GM19025 (cell line): ENCODE results near the gene TRIM9.

Source experiments
- ATAC-seq: cut with Tn5 transposase; IDR thresholded peaks from one replicate; pipeline ENCODE4 v1.9.1; 2021; ENCODE audit warnings: mild to moderate bottlenecking, low read depth, moderate library complexity; ENCODE audit not compliant: unreplicated experiment

Gene TRIM9

DNA sequence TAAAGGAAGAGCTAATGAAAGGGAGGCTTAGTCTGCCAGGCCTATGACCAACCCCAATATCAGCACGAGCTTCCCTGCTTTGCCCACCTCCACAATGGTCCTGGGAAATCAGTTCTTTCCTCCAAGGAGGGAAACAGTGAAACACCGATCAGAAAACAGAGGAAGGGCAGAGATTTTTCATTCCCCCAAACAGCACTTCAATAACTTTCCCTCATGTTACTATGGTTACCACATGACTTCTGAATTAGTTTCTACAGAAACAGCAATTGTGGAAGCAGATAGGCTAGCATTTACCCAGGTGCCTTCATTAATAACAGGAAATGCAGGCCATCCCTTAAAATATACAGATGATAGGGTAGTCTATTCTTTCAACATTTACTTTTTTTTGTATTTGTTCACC is 35.9 kb downstream of the TRIM9 start:
- no peak for ATAC-seq

GRCh38 chr14:51058382-51058781 is 36.5 kb downstream of the TRIM9 start:
- ATAC-seq: no peak

DNA sequence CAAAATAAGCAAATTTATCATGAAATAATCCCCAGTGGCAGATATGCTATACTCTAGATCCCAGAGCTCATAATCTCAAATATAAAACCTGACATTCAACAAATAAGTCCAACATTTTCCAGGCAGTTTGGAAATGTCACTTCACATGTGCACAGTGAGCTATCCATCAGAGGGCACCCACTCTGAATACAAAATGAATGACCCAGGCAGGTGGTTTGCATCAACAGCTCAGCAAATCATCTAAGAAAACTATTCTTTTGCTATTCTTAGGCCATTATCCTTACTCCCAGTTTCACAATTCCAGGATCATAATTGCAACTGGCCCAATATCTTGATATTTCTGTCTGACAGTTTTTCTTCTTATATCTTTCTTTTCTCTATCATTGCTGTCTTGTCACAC is 38.5 kb downstream of the TRIM9 start:
- no peak for ATAC-seq

GRCh38 chr14:51053157-51053556 is 41.7 kb downstream of the TRIM9 start:
- no peak for ATAC-seq

DNA sequence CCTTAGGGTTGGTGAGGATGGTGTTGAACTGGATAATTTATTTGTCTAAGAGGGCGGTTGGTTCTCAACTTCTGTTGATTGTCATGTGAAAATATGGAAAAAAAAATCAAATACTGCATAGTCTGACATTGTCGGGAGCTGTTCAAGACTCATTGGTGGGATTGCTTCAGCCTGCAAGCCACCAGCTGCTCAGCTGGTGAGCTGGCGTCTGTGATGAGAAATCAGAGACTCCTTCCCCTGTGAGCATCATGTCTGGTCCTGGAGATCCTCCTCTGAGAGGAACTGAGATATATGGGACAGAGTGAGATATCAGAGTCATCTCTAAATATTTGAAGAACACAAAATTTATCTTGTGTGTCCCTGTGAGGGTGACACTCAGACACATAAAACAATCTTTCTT is 49.9 kb downstream of the TRIM9 start:
- ATAC-seq: no peak

- no peak for ATAC-seq
Measured at GRCh38 chr14:51041883-51042282, 53.0 kb downstream of the TRIM9 start.

DNA sequence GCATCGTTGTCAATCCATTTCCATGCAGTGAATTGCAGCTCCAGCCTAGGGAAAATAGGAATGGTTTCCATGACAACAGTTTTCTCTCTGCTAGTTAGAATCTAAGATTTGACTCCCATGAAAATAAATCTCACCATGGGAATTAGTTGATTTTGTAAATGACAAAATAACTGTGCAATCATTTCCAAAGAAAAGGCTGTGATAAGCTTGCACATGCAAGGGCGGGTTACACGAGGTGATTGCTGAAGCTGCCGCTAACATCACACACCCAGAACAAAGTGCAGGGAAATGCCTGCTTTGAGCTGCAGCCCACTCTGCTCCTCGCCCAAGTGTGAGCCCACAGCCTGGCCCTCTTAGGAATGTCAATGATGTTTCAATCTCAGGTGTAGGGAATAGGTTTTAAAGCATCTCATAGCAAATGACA is 53.8 kb downstream of the TRIM9 start:
- no peak for ATAC-seq

- ATAC-seq: no peak
Measured at GRCh38 chr14:51039252-51039651, 55.7 kb downstream of the TRIM9 start.

- no peak for ATAC-seq
Measured at GRCh38 chr14:51035611-51036192, 59.2 kb downstream of the TRIM9 start.

GRCh38 chr14:51028851-51029754 is 65.8 kb downstream of the TRIM9 start:
- no peak for ATAC-seq

DNA sequence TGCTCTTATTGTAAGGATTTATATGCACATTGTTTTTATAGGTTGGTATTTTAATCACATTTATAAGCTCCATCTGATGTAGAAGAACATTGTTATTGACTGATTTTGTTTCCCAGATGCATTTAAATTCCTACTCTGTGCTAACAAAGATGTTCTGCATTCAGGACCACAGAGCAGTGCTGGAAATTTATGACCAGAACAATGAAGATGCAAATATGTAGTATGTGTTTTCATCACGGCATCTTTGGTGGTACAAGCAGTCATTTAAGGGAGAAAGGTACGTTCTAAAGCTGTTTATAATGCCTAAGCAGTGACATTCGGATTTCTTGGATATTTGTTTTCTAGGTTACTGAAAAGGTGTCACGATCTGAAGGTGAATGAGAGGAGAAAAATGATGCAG is 66.5 kb downstream of the TRIM9 start:
- ATAC-seq: no peak

GRCh38 chr14:51024377-51024776 is 70.5 kb downstream of the TRIM9 start:
- no peak for ATAC-seq

DNA sequence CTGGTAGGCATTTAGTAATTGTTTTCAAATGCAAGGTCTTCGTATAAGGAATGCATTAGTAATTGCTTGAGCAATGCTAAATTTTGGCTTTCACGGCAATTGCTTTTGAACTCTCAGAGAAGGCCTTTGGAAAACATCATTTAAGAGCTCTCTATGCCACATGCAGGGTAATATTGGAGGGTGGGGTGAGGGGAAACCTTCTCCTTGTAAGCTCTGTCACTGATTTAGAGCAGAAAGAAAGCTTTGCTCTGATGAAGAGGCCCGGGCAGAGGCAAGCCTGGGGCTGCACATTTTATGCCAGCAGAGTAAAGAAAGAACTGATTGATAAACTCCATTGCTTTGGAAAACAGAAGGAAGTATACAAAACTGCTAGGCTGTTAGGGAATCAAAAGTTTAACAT is 70.9 kb downstream of the TRIM9 start:
- no peak for ATAC-seq

DNA sequence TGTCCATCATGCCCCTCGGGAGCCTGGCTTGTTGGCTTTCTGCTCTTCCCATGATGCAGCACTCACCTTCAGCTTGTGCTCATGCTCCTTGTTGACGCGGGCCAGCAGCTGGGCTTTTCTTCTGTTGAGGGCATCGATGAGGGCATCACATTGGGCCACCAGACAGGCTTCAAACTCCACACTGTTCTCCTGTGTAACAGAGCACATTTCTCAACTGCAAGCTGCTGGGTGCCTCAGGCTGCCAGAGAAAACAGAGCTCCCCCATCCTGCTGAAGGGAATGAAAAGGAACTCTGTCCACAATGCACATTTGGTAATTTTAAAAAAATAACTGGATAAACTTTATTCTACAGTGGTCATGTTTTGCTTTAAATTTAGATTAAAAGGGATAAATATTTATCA is 72.1 kb downstream of the TRIM9 start:
- ATAC-seq: no peak

DNA sequence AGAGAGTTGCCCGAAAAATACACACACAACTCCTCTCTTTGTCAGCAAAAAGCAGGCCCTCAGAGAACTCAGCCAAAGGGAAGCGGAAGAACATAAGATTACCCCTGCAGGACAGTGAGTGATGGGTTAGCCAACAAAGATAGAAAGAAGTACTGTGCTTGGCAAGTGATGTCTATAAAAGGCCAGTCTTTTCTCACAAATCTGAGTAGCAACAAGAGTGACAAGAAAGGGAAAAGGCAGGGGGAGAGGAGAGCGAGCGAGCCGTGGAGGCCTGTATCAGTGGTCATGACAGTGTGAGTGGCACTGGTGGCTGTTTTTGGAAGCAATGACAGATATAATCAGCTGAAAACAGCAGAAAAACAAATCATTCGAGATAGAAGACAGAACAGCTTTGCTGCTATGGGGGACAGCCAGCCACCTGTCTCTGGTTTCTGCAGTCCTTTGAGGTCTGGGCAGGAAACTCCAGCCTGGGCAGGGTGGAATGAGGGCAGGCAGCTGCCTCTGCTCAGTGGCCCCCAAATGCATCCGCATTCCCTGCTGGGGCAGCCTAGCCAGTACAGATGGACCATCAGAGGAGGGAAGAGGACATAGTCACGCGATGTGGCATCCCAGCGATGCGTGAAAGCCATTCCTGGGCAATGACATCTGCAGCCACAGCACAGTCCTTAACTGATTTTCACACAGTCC is 74.7 kb downstream of the TRIM9 start:
- ATAC-seq: no peak

DNA sequence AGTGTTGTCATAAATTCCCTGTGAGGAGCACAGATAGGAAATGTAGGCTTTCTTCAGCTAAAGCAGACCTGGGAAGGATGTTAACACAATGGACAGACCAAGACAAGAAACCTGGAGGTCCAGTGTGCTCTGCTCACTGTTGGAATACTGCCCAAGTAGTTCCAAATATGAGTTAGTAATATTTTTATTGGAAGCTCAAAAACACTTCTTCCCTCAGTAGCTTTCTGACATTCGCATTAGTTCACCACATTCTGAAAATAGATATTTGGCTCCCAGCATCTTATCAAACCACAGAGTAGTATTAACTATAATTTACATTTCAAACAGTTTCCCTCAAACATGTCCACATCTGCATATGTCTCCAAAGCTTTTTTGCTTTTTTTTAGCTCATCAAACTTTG is 75.8 kb downstream of the TRIM9 start:
- no peak for ATAC-seq

GRCh38 chr14:51018521-51018920 is 76.4 kb downstream of the TRIM9 start:
- ATAC-seq: no peak

DNA sequence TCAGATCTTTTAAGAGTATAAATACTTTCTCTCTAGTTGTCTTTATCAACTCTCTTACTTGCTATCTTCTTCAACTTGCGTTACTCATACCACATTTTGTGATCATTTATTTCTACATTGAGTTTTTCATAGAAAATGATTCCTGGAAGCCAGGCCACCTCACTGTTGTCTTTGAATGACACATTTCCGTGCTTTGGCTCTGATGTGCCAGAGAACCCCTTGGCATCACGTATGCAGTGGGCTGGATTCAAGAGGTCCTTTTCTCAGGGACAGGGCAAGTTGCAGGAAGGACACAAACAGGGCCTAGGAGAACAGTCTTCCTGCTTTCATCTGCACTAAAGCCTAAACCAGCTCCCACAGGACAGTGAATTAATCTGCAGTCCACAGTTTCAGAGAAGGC is 80.3 kb downstream of the TRIM9 start:
- ATAC-seq: no peak

DNA sequence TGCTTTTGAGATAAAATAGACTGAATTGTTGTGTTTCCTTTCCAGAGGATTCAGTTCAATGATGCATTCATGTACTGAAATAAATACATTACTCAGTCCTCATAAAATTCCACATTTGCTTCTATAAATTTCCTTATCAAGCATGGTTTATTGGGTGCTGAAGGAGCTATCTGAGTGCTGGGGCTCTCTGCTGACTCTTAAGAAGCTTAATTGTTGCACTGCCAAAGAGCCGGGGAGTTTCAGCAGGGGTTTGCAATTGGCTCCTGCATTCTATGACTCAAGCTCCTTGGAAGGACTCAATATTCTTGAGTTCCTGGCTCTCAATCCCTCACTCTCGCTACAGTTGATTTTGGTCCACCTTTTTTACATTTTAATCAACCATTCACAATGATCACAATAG is 80.8 kb downstream of the TRIM9 start:
- ATAC-seq: no peak

DNA sequence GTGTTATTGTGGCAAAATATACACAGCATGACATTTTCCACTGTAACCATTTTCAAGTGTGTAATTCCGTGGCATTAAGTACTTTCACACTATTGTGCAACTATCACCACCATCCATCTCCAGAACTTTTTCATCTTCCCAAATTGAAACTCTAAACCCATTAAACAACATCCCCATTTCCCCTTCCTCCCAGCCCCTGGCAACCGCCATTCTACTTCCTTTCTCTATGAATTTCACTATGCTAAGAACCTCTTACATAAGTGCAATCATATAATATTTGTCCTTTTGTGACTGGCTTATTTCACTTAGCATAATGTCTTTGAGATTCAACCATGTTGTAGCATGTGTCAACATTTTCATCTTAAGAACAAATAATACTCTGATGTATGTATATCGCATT is 82.8 kb downstream of the TRIM9 start:
- no peak for ATAC-seq

DNA sequence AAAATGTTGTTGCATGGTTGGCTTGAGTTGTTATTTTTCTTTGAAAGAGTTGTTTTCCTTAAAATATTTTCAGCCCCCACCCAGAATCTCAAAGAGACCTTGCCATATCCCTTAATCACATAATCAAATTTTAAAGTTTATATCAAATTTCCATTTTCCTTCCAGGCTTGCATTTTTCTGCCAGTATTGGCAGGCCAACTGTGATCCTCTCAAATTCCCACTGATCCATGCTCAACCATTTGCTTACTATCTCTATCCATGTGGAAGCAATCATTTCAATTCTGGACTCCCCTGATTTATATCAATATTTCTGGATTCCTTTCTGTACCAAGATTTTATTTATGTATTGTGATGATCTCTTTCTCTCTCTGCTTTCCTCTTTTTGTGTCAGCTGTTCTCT is 86.5 kb downstream of the TRIM9 start:
- no peak for ATAC-seq

GRCh38 chr14:51006781-51007211 is 88.1 kb downstream of the TRIM9 start:
- no peak for ATAC-seq
